ENCODE measurements around the gene USP26.
"Not testable (repeated sequence)": the region's sequence is repeated elsewhere in the genome, so short reads cannot be mapped to it uniquely, and the experiment has no call there.

Gene USP26

DNA sequence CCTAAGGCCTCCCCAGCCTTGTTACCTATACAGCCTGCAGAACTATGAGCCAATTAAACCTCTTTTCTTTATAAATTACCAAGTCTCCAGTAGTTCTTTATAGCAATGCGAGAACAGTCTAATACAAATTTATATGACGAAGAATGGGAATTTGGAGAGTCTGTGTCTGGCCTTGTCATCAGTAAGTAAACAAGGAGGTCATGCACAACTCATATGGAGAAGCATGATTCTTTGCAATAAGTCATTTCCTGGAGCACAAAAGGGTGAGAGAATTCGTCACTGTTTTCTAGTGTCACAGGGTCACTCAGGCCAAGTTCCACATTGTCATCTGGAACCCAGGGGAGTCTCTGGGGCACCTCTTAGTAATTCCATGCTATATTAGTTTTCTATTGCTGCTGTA, 89.5 kb downstream of the USP26 start:
- DNase-seq, result no peak

DNA sequence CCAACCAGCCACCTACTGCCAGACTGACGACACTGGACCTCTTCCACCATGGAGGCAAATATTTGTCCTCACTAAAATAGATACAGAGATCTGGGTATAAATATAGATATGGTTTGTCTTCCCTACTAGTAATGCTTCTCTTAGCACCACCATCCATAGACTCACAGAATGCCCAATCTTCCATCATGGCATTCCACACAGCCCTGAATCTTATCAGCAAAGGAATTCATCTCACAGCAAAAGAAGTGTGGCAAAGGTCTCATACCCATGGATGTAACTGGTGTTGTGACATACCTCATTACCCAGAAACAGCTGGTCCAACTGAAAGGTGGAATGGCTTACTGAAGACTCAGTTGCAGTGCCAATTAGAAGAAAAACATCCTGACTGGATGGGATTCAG, 91.3 kb downstream of the USP26 start:
- no peak for DNase-seq

DNA sequence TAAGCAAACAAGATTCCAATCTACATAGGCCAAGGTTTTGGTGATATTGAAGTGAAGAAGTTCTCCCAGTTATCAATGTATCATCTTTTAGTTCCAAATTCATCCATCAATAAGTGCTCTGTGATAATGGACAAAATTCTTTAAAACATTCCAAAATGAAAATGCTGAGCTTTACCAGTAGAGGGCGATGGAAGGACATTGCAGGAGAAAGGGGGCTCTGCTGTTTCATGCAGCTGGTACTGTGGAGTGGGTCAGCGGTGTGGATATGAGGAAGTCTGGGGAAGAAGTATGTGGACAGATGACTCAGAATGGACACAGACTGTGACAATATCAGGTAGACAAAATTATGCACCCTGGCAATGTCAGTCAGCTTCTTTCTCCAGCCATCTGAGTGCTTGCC, 91.9 kb downstream of the USP26 start:
- no peak for DNase-seq

DNA sequence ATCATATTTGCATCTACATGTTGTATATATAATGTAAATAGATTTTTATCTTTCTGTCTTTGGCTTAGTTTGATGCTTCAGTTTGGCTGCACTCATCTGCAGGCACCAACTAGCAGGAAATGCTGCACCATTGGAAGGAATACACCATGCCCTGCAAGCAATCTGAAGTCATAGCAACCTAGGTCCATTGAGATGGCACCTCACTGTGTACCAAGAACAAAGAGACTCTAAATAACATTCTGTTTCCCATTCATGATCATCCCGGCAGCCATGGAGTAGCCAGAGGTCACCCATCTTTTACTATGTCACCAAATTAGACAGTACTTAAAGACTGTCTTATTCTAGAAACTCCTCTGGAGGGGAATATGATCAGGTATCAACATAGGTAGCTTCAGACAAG, 97.7 kb downstream of the USP26 start:
- no peak for DNase-seq

DNA sequence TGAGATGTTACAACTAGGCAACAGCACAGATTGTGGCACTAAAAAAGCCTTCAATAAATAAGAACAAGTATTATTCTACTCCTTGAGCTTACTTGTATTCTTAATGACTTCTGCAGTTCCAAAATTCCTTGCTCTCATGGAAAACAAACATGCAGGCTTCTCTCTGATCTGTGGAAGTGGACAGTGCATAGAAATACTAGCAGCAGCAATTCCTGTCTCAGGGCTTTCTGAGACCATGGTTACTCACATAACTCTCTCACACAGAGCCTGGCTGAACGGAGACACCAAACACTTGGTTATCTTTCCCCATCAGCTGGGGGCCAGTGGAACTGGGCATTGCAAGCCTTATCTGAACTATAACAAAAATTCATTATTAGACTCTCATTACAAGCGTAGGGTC, 106.1 kb downstream of the USP26 start:
- DNase-seq, result no peak

DNA sequence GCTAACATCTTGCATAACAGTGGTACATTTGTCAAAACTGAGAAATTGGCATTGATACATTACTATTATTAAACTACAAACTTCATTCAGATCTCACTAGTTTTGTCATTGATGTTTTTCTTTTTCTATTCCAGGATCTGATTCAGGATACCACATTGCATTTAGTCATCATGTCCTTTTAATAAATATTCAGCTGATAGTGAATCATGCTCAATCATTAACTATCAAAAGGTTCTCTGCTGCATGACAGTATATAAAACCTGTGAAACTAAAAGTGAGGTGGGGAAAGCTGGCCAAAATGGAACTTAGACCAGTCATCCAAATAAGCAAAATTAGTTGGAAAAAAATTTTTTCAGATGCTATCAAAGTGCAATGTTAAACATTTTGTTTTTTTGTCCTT, 110.4 kb downstream of the USP26 start:
- DNase-seq, result no peak

DNA sequence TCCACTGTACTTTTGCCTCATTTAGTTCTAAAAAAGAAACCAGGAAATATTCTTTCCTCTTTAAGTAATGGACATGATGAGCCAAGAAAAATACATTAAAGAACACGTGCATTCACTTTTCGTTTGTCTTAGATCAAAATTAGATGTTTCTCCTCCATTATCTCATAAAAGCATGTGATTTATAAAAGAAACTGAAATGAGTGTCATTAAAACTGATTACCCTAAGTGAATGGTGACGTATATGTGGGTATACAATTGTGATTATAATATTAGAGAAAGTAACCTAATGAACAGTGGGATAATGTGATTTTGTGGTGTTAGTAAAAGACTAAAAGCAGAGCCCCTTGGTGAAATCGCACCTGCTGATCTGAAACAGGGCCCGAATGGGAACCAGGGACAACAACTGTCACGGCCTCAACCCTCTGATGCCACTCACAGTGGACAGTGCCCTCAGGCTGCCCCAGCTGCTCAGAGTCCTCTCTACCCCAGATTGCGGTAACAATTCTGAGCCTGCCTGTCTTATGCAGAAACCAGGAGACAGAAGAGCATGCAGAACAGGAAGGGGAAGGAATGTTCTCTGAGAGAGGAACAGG, 112.8 kb downstream of the USP26 start:
- no peak for DNase-seq

DNA sequence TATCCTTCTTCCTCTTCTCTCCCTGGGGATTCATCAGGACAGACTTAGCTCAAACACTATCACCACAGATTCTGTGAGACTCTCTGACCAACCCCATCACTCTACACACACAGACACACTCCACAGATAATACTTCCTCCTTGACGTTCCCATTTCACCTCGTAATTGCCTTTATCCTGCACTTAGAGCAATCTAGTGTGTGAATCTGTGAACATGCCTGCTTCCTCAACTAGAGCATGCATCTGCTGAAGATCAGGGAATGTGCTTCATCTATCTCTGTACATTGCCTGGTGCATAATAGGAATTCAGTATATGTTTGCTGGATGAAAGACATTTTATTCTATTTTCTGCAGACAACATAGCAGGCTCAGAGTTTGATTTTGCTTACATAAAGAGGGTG, 113.4 kb downstream of the USP26 start:
- no peak for DNase-seq

DNA sequence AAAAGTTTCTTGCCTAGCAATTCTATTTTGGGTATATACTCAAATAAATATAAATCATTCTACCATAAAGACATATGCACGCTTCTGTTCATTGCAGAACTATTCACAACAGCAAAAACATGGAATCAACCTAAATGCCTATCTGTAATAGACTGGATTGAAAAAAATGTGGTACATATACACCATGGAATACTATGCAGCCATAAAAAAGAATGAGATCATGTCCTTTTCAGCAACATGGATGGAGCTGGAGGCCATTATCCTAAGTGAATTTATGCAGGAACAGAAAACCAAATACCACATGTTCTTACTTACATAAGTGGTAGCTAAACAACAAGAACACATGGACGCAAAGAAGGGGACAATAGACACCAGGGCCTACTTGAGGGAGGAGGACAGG, 116.9 kb downstream of the USP26 start:
- not testable (repeated sequence) for DNase-seq
